Measurements from ENCODE around the gene CNTNAP2. TPM values are rescaled to one million over a fixed set of nuclear protein-coding genes. Genes with fewer than 3 reads are reported as not detected.

The CNTNAP2 gene
- total RNA-seq, 1 donor = 7.6 TPM

DNA sequence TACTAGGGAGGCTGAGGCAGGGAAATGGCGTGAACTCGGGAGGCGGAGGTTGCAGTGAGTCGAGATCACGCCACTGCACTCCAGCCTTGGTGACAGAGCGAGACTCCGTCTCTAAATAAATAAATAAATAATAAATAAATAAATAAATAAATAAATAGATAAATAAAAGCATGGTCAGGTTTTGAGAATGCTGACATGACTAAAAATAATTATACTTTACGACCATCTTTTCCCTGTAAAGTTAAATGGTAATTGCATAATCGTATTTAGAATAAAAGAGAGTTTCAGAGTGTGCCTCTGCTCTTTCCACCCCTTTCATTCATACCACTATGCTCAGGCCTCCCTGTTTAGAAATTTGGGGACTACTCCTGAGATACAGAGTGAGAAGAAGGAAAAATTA lies 326.5 kb downstream of the CNTNAP2 start:
- Histone ChIP-seq H3K9me3 (ENCODE audit: low read depth, low read length) (peaks cover 2% of the 10 kb centered on the region), H3K4me1 (ENCODE audit: insufficient read depth, low read length) (no peaks in the 10 kb centered on the region), H4K20me1 (ENCODE audit: insufficient read depth, low read length) (no peaks in the 10 kb centered on the region), H3K27me3 (ENCODE audit: insufficient read depth, low read length) (no peaks in the 10 kb centered on the region), H2AFZ (ENCODE audit: low read length) (no peak overlapping the region), H3K4me3 (ENCODE audit: insufficient read depth, low read length) (no peak overlapping the region), H3K36me3 (ENCODE audit: insufficient read depth, low read length) (no peaks in the 10 kb centered on the region), H3K27ac (ENCODE audit: low read depth, low read length) (no peak overlapping the region), H3K4me2 (ENCODE audit: insufficient read depth, low read length) (no peak overlapping the region), H3K79me2 (ENCODE audit: insufficient read depth, low read length) (no peaks in the 10 kb centered on the region)
- TF ChIP-seq, protein P1, sequence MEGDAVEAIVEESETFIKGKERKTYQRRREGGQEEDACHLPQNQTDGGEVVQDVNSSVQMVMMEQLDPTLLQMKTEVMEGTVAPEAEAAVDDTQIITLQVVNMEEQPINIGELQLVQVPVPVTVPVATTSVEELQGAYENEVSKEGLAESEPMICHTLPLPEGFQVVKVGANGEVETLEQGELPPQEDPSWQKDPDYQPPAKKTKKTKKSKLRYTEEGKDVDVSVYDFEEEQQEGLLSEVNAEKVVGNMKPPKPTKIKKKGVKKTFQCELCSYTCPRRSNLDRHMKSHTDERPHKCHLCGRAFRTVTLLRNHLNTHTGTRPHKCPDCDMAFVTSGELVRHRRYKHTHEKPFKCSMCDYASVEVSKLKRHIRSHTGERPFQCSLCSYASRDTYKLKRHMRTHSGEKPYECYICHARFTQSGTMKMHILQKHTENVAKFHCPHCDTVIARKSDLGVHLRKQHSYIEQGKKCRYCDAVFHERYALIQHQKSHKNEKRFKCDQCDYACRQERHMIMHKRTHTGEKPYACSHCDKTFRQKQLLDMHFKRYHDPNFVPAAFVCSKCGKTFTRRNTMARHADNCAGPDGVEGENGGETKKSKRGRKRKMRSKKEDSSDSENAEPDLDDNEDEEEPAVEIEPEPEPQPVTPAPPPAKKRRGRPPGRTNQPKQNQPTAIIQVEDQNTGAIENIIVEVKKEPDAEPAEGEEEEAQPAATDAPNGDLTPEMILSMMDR (IDR thresholded peaks at IDR 0.05; ENCODE audit: extremely low read depth, low read depth, low read length) = no peak
- DNase-seq (ENCODE audit: insufficient read length, low spot score, missing footprints) = no peak

DNA sequence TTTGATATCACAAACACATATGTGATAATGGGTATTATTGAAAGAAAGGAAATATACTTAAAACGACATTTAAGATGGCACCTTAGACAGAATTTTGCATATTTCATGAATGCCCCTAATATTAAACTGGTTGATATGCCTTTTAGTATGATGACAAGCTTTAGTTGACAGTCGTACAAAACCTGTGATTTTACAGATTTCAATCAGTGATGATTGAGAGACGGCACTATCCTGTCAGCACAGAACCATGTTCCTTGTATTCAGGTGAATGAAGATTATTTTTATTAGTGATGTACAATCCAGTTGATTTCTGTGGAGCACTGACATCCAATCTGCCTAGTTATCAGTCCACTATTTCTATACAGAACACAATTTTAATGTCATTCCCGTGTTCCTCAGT lies 333.0 kb downstream of the CNTNAP2 start:
- Histone ChIP-seq H3K4me3 (ENCODE audit: insufficient read depth, low read length) (no peak overlapping the region), H3K27me3 (ENCODE audit: insufficient read depth, low read length) (no peaks in the 10 kb centered on the region), H3K4me1 (ENCODE audit: insufficient read depth, low read length) (no peaks in the 10 kb centered on the region), H3K9me3 (ENCODE audit: low read depth, low read length) (no peaks in the 10 kb centered on the region), H4K20me1 (ENCODE audit: insufficient read depth, low read length) (no peaks in the 10 kb centered on the region), H2AFZ (ENCODE audit: low read length) (no peak overlapping the region), H3K27ac (ENCODE audit: low read depth, low read length) (no peak overlapping the region), H3K36me3 (ENCODE audit: insufficient read depth, low read length) (no peaks in the 10 kb centered on the region), H3K79me2 (ENCODE audit: insufficient read depth, low read length) (no peaks in the 10 kb centered on the region), H3K4me2 (ENCODE audit: insufficient read depth, low read length) (no peak overlapping the region)
- DNase-seq (ENCODE audit: insufficient read length, low spot score, missing footprints) = no peak
- TF ChIP-seq, protein P1 (IDR thresholded peaks at IDR 0.05; ENCODE audit: extremely low read depth, low read depth, low read length) = no peak

DNA sequence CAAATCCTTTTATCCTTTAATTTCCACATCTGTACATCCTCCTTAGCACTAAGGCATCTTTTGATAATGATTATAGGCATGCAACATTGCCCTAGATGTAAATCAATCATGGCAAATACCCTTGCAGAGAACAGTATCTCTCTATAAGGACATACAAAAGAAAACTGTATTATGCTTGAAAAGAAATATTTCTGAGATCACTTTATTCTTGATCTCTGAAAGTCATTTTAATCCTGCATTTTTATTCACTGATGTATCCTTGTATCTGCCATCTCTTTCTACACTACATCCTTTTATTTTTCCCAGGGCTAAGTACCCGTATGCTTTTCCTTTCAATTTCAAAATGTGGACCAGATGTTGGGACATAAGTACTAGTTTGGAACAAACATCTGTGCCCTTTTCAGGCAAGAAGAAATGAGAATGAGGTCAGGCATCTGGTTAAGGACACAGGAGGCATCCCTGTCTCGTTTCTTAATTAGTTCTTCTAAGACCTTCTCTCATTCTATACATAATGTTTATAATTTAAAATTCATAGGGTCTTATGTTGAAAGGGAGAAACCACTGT lies 338.6 kb downstream of the CNTNAP2 start:
- no peaks in the 10 kb centered on the region for H3K36me3 ChIP-seq (ENCODE audit: insufficient read depth, low read length)
- H3K27me3 ChIP-seq (ENCODE audit: insufficient read depth, low read length) = no peaks in the 10 kb centered on the region
- H3K4me3 ChIP-seq (ENCODE audit: insufficient read depth, low read length) = no peak overlapping the region
- no peaks in the 10 kb centered on the region for H3K4me1 ChIP-seq (ENCODE audit: insufficient read depth, low read length)
- H3K4me2 ChIP-seq (ENCODE audit: insufficient read depth, low read length) = no peak overlapping the region
- no peaks in the 10 kb centered on the region for H4K20me1 ChIP-seq (ENCODE audit: insufficient read depth, low read length)
- TF ChIP-seq, protein P1 (IDR thresholded peaks at IDR 0.05; ENCODE audit: extremely low read depth, low read depth, low read length) = no peak
- no peak overlapping the region for H3K27ac ChIP-seq (ENCODE audit: low read depth, low read length)
- H3K9me3 ChIP-seq (ENCODE audit: low read depth, low read length) = no peaks in the 10 kb centered on the region
- no peaks in the 10 kb centered on the region for H3K79me2 ChIP-seq (ENCODE audit: insufficient read depth, low read length)
- no peak for DNase-seq (ENCODE audit: insufficient read length, low spot score, missing footprints)
- no peak overlapping the region for H2AFZ ChIP-seq (ENCODE audit: low read length)

DNA sequence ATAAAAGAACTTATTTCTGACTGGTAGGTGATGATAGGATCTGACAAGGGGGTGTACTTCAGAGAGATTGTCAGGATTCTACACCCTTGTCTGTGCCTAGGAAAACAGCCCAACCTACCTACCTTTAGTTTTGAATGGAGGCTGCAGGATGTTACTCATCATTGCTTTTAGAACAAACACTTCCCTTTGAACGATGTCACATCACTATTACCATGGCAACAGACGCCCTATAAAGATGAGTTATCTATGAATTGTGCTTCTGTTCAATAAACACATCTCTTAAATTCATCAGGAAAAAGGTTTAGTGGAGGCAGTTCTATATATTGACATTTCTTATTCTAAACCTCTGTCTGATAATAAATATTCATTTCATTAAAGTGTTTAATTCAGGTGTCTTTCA lies 362.4 kb downstream of the CNTNAP2 start:
- no peaks in the 10 kb centered on the region for H4K20me1 ChIP-seq (ENCODE audit: insufficient read depth, low read length)
- no peaks in the 10 kb centered on the region for H3K4me1 ChIP-seq (ENCODE audit: insufficient read depth, low read length)
- H2AFZ ChIP-seq (ENCODE audit: low read length) = no peak overlapping the region
- H3K79me2 ChIP-seq (ENCODE audit: insufficient read depth, low read length) = no peaks in the 10 kb centered on the region
- H3K4me2 ChIP-seq (ENCODE audit: insufficient read depth, low read length) = no peak overlapping the region
- no peak overlapping the region for H3K27ac ChIP-seq (ENCODE audit: low read depth, low read length)
- H3K36me3 ChIP-seq (ENCODE audit: insufficient read depth, low read length) = no peaks in the 10 kb centered on the region
- peak; percentile 66 for DNase-seq (ENCODE audit: insufficient read length, low spot score, missing footprints)
- H3K9me3 ChIP-seq (ENCODE audit: low read depth, low read length) = no peaks in the 10 kb centered on the region
- TF ChIP-seq, protein P1 (IDR thresholded peaks at IDR 0.05; ENCODE audit: extremely low read depth, low read depth, low read length) = no peak
- no peaks in the 10 kb centered on the region for H3K27me3 ChIP-seq (ENCODE audit: insufficient read depth, low read length)
- no peak overlapping the region for H3K4me3 ChIP-seq (ENCODE audit: insufficient read depth, low read length)
